HepG2 (cell line): Measurements from ENCODE around the gene GCNT2. TPM values are rescaled to one million over a fixed set of nuclear protein-coding genes. Genes with fewer than 3 reads are reported as not detected.

Source experiments
- ATAC-seq: fragments of 200-7000 bp; cut with Tn5 transposase; 3 replicates; pipeline ENCODE4 v1.9.1; 2020; ENCODE audit warnings: mild to moderate bottlenecking, moderate library complexity
- BruUV-seq: library from RNA; stranded (reverse); fragments of 400-500 nt; replicated peaks from 2 replicates; lab custom pipeline; 2021; lab: Mats Ljungman, UMichigan
- CTCF ChIA-PET: fragments of 300-600 bp; formaldehyde crosslinking; extraction: SDS; loops from one replicate; lab custom pipeline; 2021; ENCODE audit warnings: low total read pairs, inconsistent platforms, low intra/inter-chr PET ratio; lab: Yijun Ruan, JAX
- POLR2A ChIA-PET: fragments of 350-600 bp; sonication (Branson Sonifier 250); formaldehyde crosslinking; loops from one replicate; lab custom pipeline; 2020; ENCODE audit warnings: antibody characterized with exemption, inconsistent platforms; lab: Yijun Ruan, JAX
- DNase-seq: peaks from one replicate; pipeline ENCODE4 v3.0.0-alpha.2; 2015; ENCODE audit warnings: low spot score
- FAIRE-seq: peaks from 3 replicates; lab custom pipeline; 2011; peaks lifted over from hg19 to GRCh38; lab: Jason Lieb, UNC
- H2AFZ ChIP-seq: one replicate; pipeline ENCODE4 v1.6.1; 2011; ENCODE audit warnings: low read length, inconsistent platforms
- H3K27ac ChIP-seq: fragments of 300-600 bp; 3 replicates; pipeline ENCODE4 v1.8.0; 2011; ENCODE audit warnings: mixed run types, mild to moderate bottlenecking, mixed read lengths, low read length, inconsistent platforms; ENCODE audit not compliant: insufficient read depth; ENCODE audit errors: extremely low read length
- H3K27me3 ChIP-seq, 2 experiments: fragments of 200-600 bp in 1 of 2; 2 replicates in 1 of 2; 3 replicates in 1 of 2; pipeline versions ENCODE4 v1.6.0 to v1.8.0; 2011; ENCODE audit warnings: low read length in 2 of 2, mild to moderate bottlenecking in 2 of 2, moderate library complexity in 2 of 2, inconsistent platforms in 1 of 2; ENCODE audit not compliant: insufficient read depth in 2 of 2, control insufficient read depth in 1 of 2
- H3K36me3 ChIP-seq, 2 experiments: fragments of 200-600 bp in 1 of 2; replicated peaks in 1 of 2; 2 replicates in 1 of 2; 3 replicates in 1 of 2; pipeline versions ENCODE4 v1.5.1 to v1.8.0; 2011; ENCODE audit warnings: low read length in 2 of 2, inconsistent platforms in 1 of 2; ENCODE audit not compliant: insufficient read depth in 2 of 2, control insufficient read depth in 1 of 2
- H3K4me1 ChIP-seq: 2 replicates; pipeline ENCODE4 v1.5.1; 2012; ENCODE audit warnings: low read length, inconsistent platforms; ENCODE audit not compliant: insufficient read depth
- H3K4me2 ChIP-seq: 2 replicates; pipeline ENCODE4 v1.6.0; 2011; ENCODE audit warnings: low read depth, low read length, inconsistent platforms
- H3K4me3 ChIP-seq, 3 experiments: fragments of 200-600 bp in 1 of 3; sonication (generic), shearing (Covaris generic) in 1 of 3; replicated peaks in 1 of 3; 2 replicates each; pipeline ENCODE4 v1.5.1; 2011 to 2016; ENCODE audit warnings: low read length in 3 of 3, inconsistent platforms in 2 of 3, low read depth in 2 of 3, mild to moderate bottlenecking in 2 of 3, control low read depth in 1 of 3, mixed read lengths in 1 of 3; ENCODE audit not compliant: insufficient read depth in 1 of 3
- H3K79me2 ChIP-seq: one replicate; pipeline ENCODE4 v1.6.1; 2011; ENCODE audit warnings: low read length, inconsistent platforms; ENCODE audit not compliant: insufficient read depth
- H3K9ac ChIP-seq: 2 replicates; pipeline ENCODE4 v1.6.0; 2011; ENCODE audit warnings: mild to moderate bottlenecking, low read depth, low read length, inconsistent platforms; ENCODE audit not compliant: insufficient read depth
- H3K9me3 ChIP-seq: 2 replicates; pipeline ENCODE4 v1.5.1; 2012; ENCODE audit warnings: mild to moderate bottlenecking, low read length
- H4K20me1 ChIP-seq: 2 replicates; pipeline ENCODE4 v1.6.0; 2011; ENCODE audit warnings: inconsistent platforms, mild to moderate bottlenecking, low read length, moderate library complexity; ENCODE audit not compliant: insufficient read depth
- CENPBD1 ChIP-seq: sonication (generic); formaldehyde crosslinking; IDR thresholded peaks from 2 replicates; pipeline ENCODE4 v1.8.0; 2022; ENCODE audit warnings: missing genetic modification reagents, low read depth, mild to moderate bottlenecking, borderline replicate concordance
- ELF4 ChIP-seq: sonication (generic); formaldehyde crosslinking; IDR thresholded peaks from 2 replicates; pipeline ENCODE4 v1.5.0; 2020; ENCODE audit warnings: missing genetic modification reagents, mild to moderate bottlenecking, moderate library complexity, borderline replicate concordance
- ELK4 ChIP-seq: sonication (generic); formaldehyde crosslinking; IDR thresholded peaks from 2 replicates; pipeline ENCODE4 v1.9.0; 2021; ENCODE audit warnings: missing genetic modification reagents, borderline replicate concordance
- HDAC2 ChIP-seq: sonication (generic); formaldehyde crosslinking; IDR thresholded peaks from 2 replicates; pipeline ENCODE4 v1.4.0; 2020; ENCODE audit warnings: missing genetic modification reagents
- IKZF5 ChIP-seq: IDR thresholded peaks from 2 replicates; pipeline ENCODE4 v1.6.1; 2018; ENCODE audit warnings: missing genetic modification reagents, mild to moderate bottlenecking, missing compliant biosample characterization
- KAT7 ChIP-seq: IDR thresholded peaks from 2 replicates; pipeline ENCODE4 v1.6.1; 2018; ENCODE audit warnings: borderline replicate concordance, missing compliant biosample characterization
- KLF16 ChIP-seq, 2 experiments: sonication (generic) in 1 of 2; formaldehyde crosslinking in 1 of 2; IDR thresholded peaks; 2 replicates each; pipeline versions ENCODE4 v1.6.1 to v1.8.0; 2016 to 2023; ENCODE audit warnings: missing genetic modification reagents in 2 of 2, missing compliant biosample characterization in 1 of 2
- NRL ChIP-seq: sonication (generic); formaldehyde crosslinking; IDR thresholded peaks from 2 replicates; pipeline ENCODE4 v1.5.0; 2020; ENCODE audit warnings: missing genetic modification reagents, mild to moderate bottlenecking, moderate library complexity, borderline replicate concordance
- RARA ChIP-seq: IDR thresholded peaks from 2 replicates; pipeline ENCODE4 v1.6.1; 2016; ENCODE audit warnings: missing genetic modification reagents, missing compliant biosample characterization
- TOE1 ChIP-seq: sonication (generic); formaldehyde crosslinking; IDR thresholded peaks from 2 replicates; pipeline ENCODE4 v1.4.0; 2020; ENCODE audit warnings: mild to moderate bottlenecking, missing genetic modification reagents
- ZFP37 ChIP-seq: sonication (generic); formaldehyde crosslinking; IDR thresholded peaks from 2 replicates; pipeline ENCODE4 v1.4.0; 2020; ENCODE audit warnings: missing genetic modification reagents, borderline replicate concordance
- ZGPAT ChIP-seq: IDR thresholded peaks from 2 replicates; pipeline ENCODE4 v1.6.1; 2016; ENCODE audit warnings: mild to moderate bottlenecking
- ZNF275 ChIP-seq: sonication (generic); formaldehyde crosslinking; IDR thresholded peaks from 2 replicates; pipeline ENCODE4 v1.8.0; 2022; ENCODE audit warnings: missing genetic modification reagents, mild to moderate bottlenecking, inconsistent platforms, borderline replicate concordance
- ZNF292 ChIP-seq: sonication (generic); formaldehyde crosslinking; IDR thresholded peaks from 2 replicates; pipeline ENCODE4 v1.8.1; 2022; ENCODE audit warnings: mild to moderate bottlenecking, low read depth, missing genetic modification reagents, borderline replicate concordance
- ZNF563 ChIP-seq: sonication (generic); formaldehyde crosslinking; IDR thresholded peaks from 2 replicates; pipeline ENCODE4 v1.8.0; 2022; ENCODE audit warnings: mild to moderate bottlenecking, moderate library complexity, missing genetic modification reagents
- ZNF564 ChIP-seq: sonication (generic); formaldehyde crosslinking; IDR thresholded peaks from 2 replicates; pipeline ENCODE4 v1.8.1; 2023; ENCODE audit warnings: mild to moderate bottlenecking, missing genetic modification reagents
- ZNF614 ChIP-seq: IDR thresholded peaks from 2 replicates; pipeline ENCODE4 v1.6.1; 2018; ENCODE audit warnings: missing biosample characterization, missing genetic modification reagents, inconsistent platforms, borderline replicate concordance
- WGBS: methylation state at CpG from one replicate; pipeline ENCODE4 v1.1.6; 2017; ENCODE audit warnings: low lambda C conversion rate; 5-methylcytosine and 5-hydroxymethylcytosine counted together
- in situ Hi-C: cut with HindIII; loops from 2 replicates; pipeline ENCODE4 v1.10.0; 2017; ENCODE audit warnings: low pct_unique_long_range_greater_than_20kb; ENCODE audit not compliant: extremely low pct_ligation_motif_present
- intact Hi-C: fragments of 100-400 bp; cut with micrococcal nuclease; formaldehyde crosslinking; loops from one replicate; pipeline ENCODE4 v1.10.0; 2022; ENCODE audit not compliant: unreplicated experiment
- polyA plus RNA-seq, 8 experiments: library from polyadenylated mRNA; depleted of rRNA in 3 of 8; stranded (reverse) in 7 of 8; unstranded in 1 of 8; fragments of >200 nt; fragmentation: Illumina TruSeq in 4 of 8; extraction: Trizol in 4 of 8; gene quantifications; 2 replicates each; pipeline versions ENCODE4 v1.2.1 to v1.2.3, GENCODE V29; 2011 to 2016; ENCODE audit warnings: low read depth in 4 of 8, missing spikeins in 1 of 8, mixed read lengths in 1 of 8; ENCODE audit not compliant: insufficient read depth in 1 of 8
- total RNA-seq, 5 experiments: library from RNA; depleted of rRNA; stranded (reverse); fragments of >200 nt; fragmentation: Illumina TruSeq; extraction: Trizol; gene quantifications; 2 replicates each; pipeline ENCODE4 v1.2.3, GENCODE V29; 2016; ENCODE audit warnings: low read depth in 1 of 5

GCNT2 gene
- total and polyA plus RNA-seq, 2 of the 13 experiments (the other 11 are each of a cell fraction or from before 2014, with no cell fraction given) = 11.8 to 31.9 TPM

GRCh38 chr6:10522929-10523573 lies 1.9 kb downstream of the GCNT2 start:
- Histone ChIP-seq H3K27me3 (no peaks in the 10 kb centered on the region), H3K4me2 (peak overlapping the region; percentile 82), H3K27ac (peak overlapping the region; percentile 2), H3K36me3 (no peaks in the 10 kb centered on the region), H3K4me1 (peaks cover 50% of the 10 kb centered on the region), H3K9me3 (no peaks in the 10 kb centered on the region), H4K20me1 (no peaks in the 10 kb centered on the region), H3K4me3 (peak overlapping the region; percentile 34 to 61 (median 50)), H3K9ac (peak overlapping the region; percentile 43), H3K79me2 (no peaks in the 10 kb centered on the region), H2AFZ (peak overlapping the region; percentile 82)
- WGBS = 23% methylated on average over 21 of the region's 21 CpGs
- FAIRE-seq (peak; percentile 98), ATAC-seq (peak; percentile 67), DNase-seq (peak; percentile 80)
- CTCF ChIA-PET = no interaction called here
- POLR2A ChIA-PET = interaction anchor here (1.3 to 4.1 kb wide), 7 partner anchors 8 to 224 kb away, joined by 4 to 18 read pairs (median 6); partner anchors contain the start of genes C6orf52, PAK1IP1 and TMEM14C
- intact Hi-C loops (loop anchor here (1.0 kb wide), 1 partner anchor 8 kb away; no protein-coding TSS in a partner anchor), in situ Hi-C loops (no loop called here)
- BruUV-seq = no TSS peak
- TF ChIP-seq TOE1 (0 out of 2 replicates have a peak, but pooled peaks have one; percentile 63), ELK4 (CRISPR knock-in tag) (no peak), KLF16 (CRISPR knock-in tag; IDR thresholded peaks at IDR 0.05) (0 out of 4 replicates have a peak, but pooled peaks of 1 of the 2 experiments have one; percentile 48), ZNF564 (CRISPR knock-in tag) (no peak), CENPBD1 (peak; percentile 43; the same call in 1 of the 2 replicates), KAT7 (CRISPR knock-in tag) (0 out of 2 replicates have a peak, but pooled peaks have one; percentile 36), RARA (CRISPR knock-in tag) (0 out of 2 replicates have a peak, but pooled peaks have one; percentile 5), IKZF5 (CRISPR knock-in tag) (0 out of 2 replicates have a peak, but pooled peaks have one; percentile 49), ZGPAT (CRISPR knock-in tag) (peak; percentile 76), ZNF563 (0 out of 2 replicates have a peak, but pooled peaks have one; percentile 27), HDAC2 (CRISPR knock-in tag) (peak; percentile 66; the same call in 1 of the 2 replicates), ZNF292 (CRISPR knock-in tag) (peak; percentile 37; the same call in 1 of the 2 replicates), NRL (0 out of 2 replicates have a peak, but pooled peaks have one; percentile 31), ZNF275 (CRISPR knock-in tag) (no peak), ZNF614 (CRISPR knock-in tag) (peak; percentile 59; the same call in 1 of the 2 replicates), ZFP37 (CRISPR knock-in tag) (peak; percentile 58; the same call in 1 of the 2 replicates), ELF4 (CRISPR knock-in tag) (no peak)
